HG02678 (cell line): ENCODE results near the gene TMTC1.

Experiments
- ATAC-seq: cut with Tn5 transposase; IDR thresholded peaks from one replicate; pipeline ENCODE4 v1.9.1; 2021; ENCODE audit warnings: mild to moderate bottlenecking, moderate library complexity; ENCODE audit not compliant: unreplicated experiment

The TMTC1 gene

DNA sequence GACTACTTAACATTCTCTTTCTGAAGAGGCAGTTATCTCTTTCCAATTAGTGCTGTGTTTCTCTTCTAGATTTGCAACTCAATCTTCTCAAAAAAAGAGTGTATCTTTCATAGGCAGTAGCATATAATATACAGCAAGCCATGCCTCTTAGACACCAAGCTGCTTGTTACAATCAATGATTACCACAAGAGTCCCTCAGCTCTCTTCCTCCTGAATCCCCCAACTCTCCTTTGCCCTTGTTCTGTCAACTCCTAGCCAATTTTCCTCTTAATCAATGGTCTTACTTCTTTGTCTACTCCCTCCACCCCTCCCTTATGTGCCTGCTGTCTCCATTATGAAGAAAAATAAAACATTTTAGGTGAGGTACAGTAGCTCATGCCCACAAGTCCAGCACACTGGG is 2.6 kb downstream of the TMTC1 start:
- no peak for ATAC-seq

DNA sequence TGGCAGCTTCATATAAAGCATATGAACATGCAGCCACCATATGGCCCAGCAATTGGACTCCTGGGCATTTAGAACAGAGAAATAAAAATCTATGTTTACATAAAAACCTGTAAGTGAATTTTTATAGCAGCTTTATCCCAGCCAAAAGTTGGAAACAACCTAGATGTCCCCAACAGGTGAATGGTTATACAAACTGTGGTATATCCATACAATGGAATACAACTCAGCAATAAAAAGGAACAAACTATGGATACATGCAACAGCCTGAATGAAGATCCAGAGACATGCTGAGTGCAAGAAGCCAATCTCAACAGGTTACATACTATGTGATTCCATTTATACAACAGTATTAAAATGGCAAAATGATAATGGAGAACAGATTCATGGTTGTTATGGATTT is 3.7 kb downstream of the TMTC1 start:
- no peak for ATAC-seq

DNA sequence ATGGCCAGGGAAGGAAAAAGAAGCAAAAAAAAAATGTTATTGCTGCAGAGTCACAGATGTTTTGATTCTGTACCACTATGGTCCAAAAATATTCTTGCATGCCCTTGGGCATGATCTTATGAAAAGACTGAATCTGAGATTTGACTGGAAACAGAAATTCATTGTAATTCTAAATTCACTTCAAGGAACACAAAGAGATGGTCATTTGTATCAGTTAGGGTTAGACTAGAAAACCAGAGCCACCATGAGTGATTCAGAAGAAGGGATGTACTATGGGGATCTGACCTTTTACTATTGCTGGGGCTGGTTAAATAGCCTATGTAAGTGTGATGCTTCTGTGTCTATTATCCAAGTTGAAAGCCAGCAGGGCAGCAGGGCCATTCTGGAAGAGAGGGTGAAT is 5.2 kb downstream of the TMTC1 start:
- ATAC-seq = no peak

DNA sequence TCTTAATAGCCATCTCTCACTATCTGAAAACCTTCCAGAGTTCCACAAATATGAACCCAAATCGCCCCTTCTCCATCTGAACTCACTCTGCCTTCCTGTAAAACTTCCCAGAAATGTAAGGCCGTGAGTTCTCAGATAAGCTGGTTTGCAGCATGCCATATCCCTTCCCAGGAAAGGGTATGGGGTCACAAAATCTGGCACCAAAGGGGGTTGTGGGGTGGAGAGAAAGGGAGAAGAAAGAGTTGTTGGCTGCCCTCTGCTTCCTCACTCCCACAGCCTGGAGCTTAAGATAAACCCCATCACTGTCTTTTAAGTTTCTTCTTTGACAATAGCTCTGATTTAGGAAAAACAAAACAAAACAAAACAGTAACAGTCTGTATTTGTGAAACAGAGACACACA is 10.7 kb downstream of the TMTC1 start:
- ATAC-seq = no peak

DNA sequence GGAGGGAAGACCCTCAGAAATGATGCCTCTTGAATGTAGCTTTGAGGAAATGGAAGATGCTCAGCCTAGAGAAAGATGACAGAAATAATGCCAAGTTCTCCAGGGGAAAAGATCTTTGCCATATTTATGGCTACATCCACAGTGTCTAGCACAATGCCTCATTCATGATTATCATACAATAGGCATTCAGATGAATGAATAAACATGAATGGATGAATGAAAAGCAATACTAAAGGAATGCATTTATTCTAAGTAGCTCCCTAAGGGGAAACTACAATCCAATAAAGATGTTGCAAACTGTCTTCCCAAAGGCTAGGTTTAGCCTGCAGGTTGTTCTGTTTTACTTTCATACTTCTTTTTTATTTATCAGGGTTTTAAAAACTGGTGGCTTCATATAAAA is 12.0 kb downstream of the TMTC1 start:
- no peak for ATAC-seq

DNA sequence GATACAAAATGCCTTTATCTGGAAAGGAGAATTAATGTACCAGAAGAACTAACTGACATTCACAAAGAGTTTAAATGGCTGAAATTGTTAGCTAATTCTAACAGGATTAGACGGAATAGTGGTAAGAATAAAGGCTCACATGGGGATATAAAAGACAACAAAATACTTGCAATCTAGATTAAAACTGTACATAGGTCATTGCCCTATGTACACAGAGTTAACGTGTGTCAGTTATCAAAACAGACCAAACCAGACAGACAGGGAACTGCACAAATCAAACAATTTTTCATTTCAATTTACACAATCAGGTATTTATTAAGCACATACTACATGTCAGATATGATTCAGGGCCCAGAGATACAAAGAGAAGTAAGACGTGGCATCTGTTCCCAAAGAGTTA is 12.6 kb downstream of the TMTC1 start:
- no peak for ATAC-seq

DNA sequence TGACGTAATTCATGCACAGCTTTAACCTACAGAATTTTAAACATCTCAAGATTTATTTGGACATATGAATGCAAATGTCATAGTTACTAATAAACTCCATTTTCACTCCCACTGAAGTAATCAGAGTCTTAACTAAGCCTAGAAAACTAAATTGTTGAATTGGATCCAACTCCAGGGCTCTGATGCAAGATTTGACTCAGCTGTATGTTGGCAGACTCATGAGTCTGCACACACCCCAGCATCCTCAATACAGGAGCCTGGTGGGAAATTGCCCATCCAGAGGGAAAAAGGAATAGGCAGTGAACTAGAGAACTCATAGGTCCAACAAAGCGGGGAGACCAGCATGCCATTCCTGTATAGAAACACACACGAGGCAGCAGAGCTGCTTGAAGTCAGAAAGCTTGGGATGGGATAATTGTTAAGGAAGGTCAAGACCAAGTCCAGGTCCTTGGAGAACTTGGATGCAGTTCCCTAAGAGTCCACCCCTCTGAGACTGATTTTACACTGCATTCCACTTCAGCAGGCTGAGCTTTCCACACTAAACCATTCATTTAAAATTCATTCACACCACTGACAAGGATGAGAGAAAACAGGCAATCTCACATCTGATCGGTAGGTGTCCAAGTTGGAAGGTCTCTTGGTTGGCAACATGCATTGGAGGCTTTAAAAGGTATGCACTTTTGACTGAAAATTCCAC is 14.4 kb downstream of the TMTC1 start:
- ATAC-seq = no peak

DNA sequence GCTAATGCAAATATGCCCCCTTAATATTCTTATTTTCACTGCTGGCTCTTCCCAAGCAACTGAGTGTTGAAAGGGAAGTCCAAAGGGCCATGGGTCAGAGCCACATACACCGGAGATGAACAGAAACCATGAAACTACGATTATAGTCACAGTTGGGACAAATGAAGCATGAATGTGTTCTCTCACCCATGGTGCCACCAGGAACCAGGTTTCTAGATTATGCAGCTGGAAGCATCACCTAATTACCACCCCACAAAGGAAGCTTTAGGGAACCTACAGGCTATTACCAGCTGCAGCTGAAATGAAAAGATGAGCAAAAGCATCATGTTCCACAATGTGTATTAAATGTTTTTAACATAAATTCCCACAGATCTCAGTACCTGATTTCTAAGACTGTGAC is 15.4 kb downstream of the TMTC1 start:
- no peak for ATAC-seq

DNA sequence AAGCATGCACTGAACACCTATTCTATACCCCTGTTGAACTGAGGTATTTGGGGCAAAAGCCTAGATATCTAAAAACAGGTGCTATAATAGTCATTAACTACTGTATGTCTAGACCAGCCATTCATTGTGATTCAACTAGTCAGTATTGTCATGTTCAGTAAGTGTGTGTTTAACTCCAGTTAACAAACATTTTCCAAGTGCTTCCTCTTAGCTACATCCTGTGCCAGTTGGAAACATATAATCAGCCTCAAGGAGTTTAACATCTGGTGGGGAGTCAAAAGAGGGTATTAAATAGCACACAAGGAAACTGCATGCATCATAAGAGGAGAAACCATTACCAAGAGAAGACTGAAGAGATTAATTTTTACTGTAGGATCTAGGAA is 20.4 kb downstream of the TMTC1 start:
- no peak for ATAC-seq

DNA sequence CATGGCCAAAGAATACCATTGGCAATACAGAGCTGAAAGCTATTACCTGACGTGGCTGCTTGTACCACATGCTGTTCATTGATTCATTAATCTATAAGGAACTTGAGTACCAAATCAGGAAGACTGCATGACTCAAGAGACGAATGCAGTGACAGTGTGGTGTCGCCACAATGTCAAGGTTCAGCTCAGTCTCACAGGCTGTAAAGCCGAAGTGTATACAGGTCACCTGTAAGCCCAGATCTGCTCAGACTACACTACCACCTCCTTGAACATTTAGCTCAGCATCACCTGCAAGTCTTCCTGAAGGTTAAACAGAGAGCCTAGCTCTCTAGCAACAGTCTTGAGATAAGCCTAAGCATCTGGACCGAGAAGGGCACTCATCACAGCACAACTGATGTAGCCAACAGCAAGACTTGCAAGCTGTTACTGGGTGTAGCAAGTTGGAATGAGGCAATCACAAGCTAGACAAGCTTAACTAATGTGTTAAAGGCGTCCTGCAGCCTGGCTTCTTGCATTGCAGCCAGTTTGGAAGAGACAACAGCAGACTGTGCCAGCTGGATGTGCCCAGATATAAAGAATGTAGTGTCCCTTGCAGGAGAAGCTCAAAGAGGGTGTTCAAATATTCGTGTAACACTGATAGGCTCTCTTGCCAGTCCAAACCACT is 21.0 kb downstream of the TMTC1 start:
- no peak for ATAC-seq

DNA sequence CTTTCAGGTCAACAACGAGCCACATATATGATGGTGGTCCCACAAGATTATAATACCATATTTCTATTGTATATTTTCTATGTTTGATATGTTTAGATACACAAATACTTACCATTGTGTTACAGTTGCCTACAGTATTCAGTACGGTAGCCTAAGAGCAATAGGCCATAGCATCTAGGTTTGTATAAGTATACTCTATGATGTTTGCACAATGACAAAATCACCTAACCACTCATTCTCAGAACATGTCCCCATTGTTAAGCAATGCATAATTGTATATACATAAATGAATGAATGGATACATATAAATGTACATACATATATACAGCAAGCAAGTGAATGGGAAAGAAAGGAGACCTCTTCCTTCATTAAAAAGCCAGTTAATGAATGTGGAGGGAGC is 23.8 kb downstream of the TMTC1 start:
- no peak for ATAC-seq

DNA sequence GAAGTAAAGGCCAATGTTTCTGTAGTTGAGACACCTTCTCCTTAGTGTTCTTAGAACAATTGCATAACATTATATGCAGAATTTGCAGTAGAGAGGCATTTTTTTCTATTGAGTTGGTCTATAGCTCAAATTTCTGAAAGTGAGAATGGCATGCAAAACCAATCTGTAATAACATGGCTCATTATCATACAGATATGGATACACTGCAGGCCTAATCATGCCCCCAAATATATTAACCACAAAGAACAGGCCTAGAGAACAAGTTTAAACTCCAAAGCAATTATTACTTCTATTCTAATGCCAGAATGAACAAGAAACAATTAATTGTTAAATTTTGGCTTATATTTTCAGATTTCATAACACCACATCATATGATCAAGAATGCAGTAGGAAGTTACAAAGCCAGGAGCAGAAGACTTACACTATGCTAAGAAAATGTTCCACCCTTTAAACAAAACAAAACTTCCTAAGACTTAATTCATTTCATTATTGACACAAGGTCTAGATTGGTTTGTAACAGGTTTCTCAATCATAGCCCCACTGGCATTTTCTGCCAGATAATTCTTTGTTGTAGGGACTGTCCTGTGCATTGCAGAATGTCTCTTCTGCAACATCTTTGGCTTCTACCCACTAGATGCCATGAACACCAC is 26.9 kb downstream of the TMTC1 start:
- no peak for ATAC-seq

DNA sequence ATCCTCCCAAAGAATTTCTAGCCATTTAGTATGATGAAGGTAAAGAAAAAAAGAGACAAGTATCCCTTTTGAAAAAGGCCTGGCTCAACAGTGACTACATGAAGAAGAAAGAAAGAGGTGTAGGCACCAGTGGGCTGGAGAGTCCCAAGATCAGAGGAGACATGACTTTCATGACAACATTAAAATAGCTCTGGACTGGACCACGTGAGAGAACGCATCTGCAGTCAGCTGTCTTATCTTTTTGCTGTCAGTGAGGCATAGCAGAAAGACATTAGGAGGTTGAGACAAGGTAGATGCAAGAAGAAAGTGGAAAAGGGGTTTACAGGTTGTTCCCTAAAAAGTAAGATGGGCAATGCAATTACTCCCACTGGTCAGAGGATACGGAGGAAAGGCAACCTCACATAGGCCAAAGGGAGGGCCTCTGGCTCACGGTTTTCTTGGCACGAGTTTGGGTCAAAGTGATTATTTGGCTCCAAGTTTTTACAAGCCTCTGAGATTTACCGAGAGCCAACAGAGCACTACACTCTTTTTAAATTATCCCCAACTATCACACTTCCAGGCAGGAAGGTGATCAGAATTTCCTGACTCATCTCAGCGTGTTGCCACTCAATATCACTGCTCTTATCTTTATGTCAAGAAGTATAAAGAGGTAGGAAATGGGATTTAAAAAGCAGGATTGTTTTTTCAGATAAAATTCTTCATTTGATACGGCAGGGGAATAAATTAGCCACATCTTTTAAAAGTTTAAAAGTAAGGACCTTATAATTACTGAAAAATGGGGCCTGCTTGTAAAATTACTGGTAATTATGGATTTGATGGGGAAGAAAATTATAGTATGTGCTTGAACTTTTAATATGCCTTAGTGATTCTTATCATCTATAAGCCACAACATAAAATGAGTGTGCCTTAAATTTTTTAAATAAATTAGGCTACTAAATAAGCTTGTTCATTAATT is 29.2 kb downstream of the TMTC1 start:
- no peak for ATAC-seq

DNA sequence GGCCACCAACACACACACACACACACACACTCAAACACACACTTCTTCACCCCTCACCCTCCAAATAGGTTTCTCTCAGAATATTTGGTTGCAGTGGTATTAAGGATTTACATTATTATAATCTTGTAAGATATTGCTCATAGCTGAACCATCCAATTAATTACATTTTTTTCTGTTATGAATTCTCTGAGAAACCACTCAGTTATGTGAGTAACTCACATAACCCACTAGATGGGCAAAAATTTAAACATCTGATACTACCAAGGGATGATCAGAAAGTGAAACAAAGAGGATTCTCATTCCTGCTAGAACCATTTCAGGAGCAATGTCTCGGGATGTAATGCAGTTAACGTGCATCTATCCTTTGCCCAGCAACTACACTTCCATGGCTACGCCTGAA is 31.6 kb downstream of the TMTC1 start:
- ATAC-seq = no peak

DNA sequence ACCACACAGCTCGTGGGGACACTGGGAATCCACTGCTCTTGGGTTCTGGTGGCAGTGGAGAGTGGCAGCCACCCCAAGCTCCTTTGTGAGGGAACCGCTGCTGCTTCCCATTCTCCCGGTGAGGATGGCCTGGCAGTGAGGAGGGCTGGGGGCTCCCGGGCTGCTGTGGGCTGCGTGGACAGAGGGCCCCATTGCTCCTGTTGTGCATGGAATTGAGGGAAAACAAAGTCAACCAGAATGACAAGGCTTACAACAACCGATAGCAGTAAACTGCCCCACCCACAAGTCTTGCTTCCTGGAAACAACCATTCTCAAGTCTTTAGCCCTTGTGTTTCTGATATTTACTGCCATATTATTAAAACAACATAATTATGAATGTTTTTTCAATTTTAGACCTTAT is 32.1 kb downstream of the TMTC1 start:
- no peak for ATAC-seq

DNA sequence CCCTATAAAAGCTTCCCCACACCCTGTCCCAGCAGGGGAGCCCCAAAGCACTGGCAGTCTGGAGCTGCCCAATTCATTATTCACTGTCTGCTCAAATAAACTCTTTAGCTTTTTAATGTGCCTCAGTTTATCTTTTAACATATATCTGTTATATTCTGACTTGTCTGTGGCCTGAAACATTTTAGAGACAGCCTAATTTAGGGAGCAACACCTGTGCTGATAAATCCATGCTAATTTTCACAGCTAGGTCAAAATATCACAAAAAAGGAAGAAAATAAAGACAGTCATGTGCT is 32.9 kb downstream of the TMTC1 start:
- ATAC-seq = no peak

DNA sequence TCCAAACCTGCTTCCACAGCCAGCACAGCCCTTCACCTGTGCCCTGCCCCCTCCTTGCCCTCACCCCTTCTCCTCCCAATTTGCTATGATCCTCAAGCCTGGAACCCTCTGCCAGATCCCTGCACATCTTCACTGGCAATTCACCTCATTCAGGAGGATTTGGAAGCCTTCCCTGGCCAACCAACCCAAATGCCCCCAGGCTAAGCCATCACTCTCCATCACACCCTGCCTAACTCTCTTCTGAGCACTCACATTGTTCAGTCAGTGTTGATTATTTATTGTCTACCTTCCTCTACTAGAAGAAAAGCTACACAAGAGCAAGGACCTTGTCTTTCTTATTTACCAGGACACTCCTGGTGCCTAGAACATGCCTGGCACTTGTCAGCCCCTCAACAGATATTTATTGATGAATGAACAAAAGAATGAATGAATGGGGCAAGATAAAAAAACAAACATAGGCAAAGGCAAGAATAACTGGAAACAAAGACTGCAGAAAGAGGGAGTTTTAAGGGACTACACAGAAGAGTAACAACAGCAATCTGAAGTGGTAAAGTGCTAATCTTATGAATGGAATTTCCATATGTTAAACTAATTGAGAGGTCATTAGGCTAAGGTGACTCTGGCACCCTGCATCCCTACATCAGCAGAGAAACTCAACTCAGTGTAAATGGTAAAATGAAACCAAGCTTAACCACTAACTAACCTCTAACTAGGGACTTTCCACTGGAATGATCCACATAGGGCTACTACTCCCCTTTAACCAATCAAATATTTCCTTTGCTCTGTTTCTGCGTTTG is 33.4 kb downstream of the TMTC1 start:
- ATAC-seq = peak; percentile 94

DNA sequence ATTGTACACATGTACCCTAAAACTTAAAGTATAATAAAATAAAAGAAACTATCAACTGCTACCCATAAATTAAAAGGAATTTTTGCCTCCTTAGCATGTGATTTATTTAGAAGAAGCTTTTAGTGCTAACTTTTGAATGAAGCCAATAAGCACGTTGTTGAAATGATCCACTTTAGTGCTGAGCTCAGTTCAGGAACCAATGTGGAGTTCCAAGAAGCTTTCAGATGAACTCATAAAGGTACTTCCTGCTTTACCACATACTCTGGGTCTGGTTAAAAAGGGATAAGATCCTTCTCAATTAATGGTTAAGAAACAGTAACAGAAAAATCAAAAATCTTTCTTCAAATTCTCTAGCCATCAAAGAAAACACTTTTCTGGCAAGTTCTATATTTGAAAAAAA is 39.4 kb downstream of the TMTC1 start:
- ATAC-seq = no peak

DNA sequence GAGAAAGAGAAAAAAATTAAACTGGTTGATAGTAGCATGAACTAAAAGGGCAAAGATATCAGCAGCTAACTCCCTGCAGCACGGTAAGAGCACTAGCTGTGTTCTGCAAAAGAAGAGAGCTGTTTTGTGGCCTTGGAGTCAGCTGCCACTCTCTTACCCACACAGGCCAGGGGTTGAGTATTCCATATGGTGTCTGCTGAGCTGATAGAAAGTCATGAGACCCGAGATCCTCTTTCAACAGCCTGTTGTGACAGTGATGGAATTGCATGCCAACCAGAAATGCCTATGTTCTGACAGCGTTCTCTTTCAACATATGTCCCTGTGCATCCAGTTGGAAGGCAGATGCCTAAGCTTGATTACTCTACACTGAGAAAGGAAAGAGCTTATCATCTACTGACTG is 39.9 kb downstream of the TMTC1 start:
- no peak for ATAC-seq

DNA sequence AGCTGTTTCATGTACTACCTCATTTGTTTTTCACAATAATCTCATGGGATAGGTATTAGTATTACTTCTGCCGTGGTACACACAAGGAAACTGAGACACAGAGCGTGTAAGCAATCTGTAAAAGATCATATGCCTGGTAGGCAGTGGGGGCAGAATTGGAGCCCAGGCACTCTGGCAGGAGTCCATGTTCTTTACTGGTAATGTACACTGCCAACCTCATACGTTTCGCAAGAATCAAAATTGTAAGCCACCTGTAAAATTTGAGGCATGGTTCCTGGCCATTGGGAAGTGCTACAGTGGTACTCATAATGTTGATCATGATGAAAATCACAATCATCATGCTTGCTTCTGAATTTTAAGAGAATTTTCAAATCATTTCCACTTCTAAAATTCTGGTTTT is 40.7 kb downstream of the TMTC1 start:
- ATAC-seq = no peak

DNA sequence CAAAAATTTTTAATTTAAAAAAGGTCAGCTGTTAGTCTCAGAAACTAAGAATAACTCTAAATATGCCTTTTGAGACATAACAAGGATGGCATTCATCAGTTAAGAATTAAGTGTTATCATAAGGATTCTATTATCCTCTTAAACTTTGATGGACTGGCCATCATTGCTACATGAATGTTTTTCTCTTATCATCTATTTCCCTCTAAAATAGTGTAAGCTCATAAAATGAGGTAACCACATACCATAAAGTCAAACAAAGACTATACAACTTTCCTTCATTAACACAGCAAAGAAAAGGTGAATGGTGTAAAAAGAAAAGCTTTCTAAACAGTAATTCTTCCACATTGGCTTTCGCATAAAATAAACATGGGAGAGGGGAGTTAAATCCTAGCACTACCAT is 41.1 kb downstream of the TMTC1 start:
- no peak for ATAC-seq
